ENCODE results near the gene TSPAN5. TPM values are rescaled to one million over a fixed set of nuclear protein-coding genes. Genes with fewer than 3 reads are reported as not detected.

The TSPAN5 gene
- total RNA-seq, 2 donors from 2014 or later, result 1.8 to 2.0 TPM

DNA sequence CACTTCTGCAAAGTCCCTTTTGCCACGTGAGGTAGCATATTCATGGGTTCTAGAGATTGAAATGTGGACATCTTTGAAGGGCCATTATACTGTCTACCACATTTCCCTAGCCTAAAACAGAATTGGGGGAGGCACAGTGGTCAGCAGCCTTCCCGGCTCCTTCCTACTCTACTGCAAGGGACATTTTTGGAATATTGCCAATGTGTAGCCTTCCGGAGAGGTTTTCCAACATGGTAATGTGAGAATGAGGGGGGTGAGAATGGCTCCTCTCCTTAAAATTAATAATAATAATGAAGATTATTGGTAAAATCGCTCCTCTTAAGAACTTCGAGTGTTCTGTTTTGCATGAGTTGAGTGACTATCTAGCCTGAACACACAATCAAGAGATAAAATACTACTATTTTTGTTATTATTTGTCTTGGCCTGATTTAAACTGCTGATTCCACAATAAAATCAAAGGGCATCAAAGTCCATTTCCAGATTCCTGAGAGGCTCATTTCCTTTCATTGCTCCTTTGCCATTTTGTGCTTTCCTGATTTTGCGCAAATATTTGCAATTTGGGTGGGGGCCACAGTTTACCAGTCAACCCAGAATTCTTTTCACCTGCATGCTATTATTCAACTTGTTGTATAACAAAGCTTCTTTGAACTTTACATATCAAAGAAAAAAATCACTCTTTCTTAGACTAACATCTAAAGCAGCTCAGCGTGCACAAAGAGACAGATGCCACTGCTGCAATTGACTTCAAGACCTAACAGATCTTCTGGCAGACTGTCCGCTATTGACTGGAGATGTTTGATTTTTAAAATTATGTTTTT is 27.0 kb upstream of the TSPAN5 start:
- no peaks in the 10 kb centered on the region for H3K27me3 ChIP-seq
- intact Hi-C loops (cut with DNase I), result no loop called here
- 61 to 69% methylated on average over 8 of the region's 8 CpGs for WGBS, 2 donors
- DNase-seq, result no peak
- H3K4me1 ChIP-seq, result no peaks in the 10 kb centered on the region
- TF ChIP-seq POLR2A (IDR thresholded peaks at IDR 0.05), result no peak
- TF ChIP-seq, protein P1, sequence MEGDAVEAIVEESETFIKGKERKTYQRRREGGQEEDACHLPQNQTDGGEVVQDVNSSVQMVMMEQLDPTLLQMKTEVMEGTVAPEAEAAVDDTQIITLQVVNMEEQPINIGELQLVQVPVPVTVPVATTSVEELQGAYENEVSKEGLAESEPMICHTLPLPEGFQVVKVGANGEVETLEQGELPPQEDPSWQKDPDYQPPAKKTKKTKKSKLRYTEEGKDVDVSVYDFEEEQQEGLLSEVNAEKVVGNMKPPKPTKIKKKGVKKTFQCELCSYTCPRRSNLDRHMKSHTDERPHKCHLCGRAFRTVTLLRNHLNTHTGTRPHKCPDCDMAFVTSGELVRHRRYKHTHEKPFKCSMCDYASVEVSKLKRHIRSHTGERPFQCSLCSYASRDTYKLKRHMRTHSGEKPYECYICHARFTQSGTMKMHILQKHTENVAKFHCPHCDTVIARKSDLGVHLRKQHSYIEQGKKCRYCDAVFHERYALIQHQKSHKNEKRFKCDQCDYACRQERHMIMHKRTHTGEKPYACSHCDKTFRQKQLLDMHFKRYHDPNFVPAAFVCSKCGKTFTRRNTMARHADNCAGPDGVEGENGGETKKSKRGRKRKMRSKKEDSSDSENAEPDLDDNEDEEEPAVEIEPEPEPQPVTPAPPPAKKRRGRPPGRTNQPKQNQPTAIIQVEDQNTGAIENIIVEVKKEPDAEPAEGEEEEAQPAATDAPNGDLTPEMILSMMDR (IDR thresholded peaks at IDR 0.05), result no peak
- no peak overlapping the region for H3K27ac ChIP-seq
- ATAC-seq, result no peak
- H3K36me3 ChIP-seq (replicated peaks in 1 of 2; ENCODE audit: insufficient read depth in 1 of 2, low read depth in 2 of 2), result no peaks in the 10 kb centered on the region
- no peak overlapping the region for H3K4me3 ChIP-seq
- H3K9me3 ChIP-seq, result no peaks in the 10 kb centered on the region

DNA sequence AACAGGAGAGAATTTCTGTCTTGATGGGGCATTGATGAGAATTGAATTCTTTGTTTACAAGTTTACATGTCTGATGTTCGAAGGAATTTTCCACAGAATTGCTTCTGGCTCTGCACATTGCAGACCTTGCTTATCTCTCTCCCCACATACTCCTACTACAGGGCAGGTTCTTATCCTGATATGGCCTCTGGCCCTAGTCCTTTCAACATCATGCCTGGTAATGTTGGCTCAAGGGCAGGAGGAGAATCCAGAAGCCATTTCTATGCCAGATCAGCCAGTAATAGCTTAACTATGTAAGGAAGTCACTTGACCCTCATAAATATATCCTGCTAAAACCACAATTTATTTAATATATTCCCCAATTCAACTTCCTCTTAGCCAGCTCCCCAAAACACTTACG is 24.3 kb upstream of the TSPAN5 start:
- H3K27me3 ChIP-seq, result no peaks in the 10 kb centered on the region
- no peak for DNase-seq
- no peaks in the 10 kb centered on the region for H3K9me3 ChIP-seq
- WGBS, 2 donors, result 70 to 77% methylated on average over 2 of the region's 2 CpGs
- intact Hi-C loops (cut with DNase I), result no loop called here
- H3K4me3 ChIP-seq, result no peak overlapping the region
- TF ChIP-seq POLR2A (IDR thresholded peaks at IDR 0.05), result no peak
- TF ChIP-seq, protein P1 (IDR thresholded peaks at IDR 0.05), result no peak
- no peaks in the 10 kb centered on the region for H3K4me1 ChIP-seq
- no peaks in the 10 kb centered on the region for H3K36me3 ChIP-seq (replicated peaks in 1 of 2; ENCODE audit: insufficient read depth in 1 of 2, low read depth in 2 of 2)
- ATAC-seq, result no peak
- no peak overlapping the region for H3K27ac ChIP-seq

DNA sequence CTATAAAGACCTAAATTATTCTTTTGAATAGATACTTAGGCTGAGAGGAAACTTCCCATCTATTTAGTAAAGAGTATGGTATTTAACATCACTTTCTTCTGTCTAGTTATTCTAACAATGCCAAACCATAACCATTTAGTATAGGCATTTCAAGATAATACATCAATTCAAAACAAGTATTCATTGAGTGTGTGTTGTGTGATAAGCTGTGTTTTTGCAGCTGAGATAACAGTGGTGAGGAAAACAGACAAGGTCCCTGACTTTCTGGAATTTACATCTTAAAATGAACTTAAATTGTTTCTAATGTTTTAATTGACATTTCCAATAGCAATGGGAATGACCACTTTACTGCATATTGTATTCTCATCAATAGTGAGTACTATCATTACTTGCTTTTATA is 22.4 kb upstream of the TSPAN5 start:
- no peak for ATAC-seq
- H3K9me3 ChIP-seq, result no peaks in the 10 kb centered on the region

DNA sequence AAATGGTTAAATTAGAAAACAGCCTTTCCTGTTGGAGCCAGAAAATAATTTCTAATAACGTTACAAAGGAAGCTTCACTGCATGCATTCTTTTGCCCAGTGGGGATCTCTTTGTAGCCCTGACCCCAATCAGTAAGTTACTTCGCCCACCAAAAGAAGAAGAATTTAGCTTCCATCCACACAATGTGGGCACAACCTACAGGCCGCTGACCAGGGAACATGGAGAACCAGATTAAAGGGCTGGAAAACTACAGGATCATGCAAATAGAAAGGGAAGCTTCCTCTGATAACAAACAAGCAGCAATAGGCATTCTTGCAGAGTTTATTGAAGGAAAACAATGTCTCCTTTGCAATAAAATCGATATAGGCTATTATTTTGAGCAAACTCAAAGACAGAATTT is 21.3 kb upstream of the TSPAN5 start:
- WGBS, 2 donors, result 58 to 65% methylated on average over 4 of the region's 4 CpGs
- H3K27ac ChIP-seq, result no peak overlapping the region
- ATAC-seq (no peak), DNase-seq (no peak)
- H3K9me3 ChIP-seq, result no peaks in the 10 kb centered on the region
- TF ChIP-seq, protein P1 (IDR thresholded peaks at IDR 0.05), result no peak
- TF ChIP-seq POLR2A (IDR thresholded peaks at IDR 0.05), result no peak
- H3K4me3 ChIP-seq, result no peak overlapping the region
- H3K4me1 ChIP-seq, result no peaks in the 10 kb centered on the region
- no peaks in the 10 kb centered on the region for H3K36me3 ChIP-seq (replicated peaks in 1 of 2; ENCODE audit: insufficient read depth in 1 of 2, low read depth in 2 of 2)
- H3K27me3 ChIP-seq, result no peaks in the 10 kb centered on the region
- intact Hi-C loops (cut with DNase I), result no loop called here

More for the DNA sequence above, 22.4 kb upstream of the TSPAN5 start:
- no peak overlapping the region for H3K27ac ChIP-seq
- no peak for TF ChIP-seq POLR2A (IDR thresholded peaks at IDR 0.05)
- TF ChIP-seq, protein P1 (IDR thresholded peaks at IDR 0.05), result no peak
- H3K4me1 ChIP-seq, result no peaks in the 10 kb centered on the region
- intact Hi-C loops (cut with DNase I), result no loop called here
- H3K27me3 ChIP-seq, result no peaks in the 10 kb centered on the region
- H3K36me3 ChIP-seq (replicated peaks in 1 of 2; ENCODE audit: insufficient read depth in 1 of 2, low read depth in 2 of 2), result no peaks in the 10 kb centered on the region
- DNase-seq, result no peak
- no peak overlapping the region for H3K4me3 ChIP-seq

DNA sequence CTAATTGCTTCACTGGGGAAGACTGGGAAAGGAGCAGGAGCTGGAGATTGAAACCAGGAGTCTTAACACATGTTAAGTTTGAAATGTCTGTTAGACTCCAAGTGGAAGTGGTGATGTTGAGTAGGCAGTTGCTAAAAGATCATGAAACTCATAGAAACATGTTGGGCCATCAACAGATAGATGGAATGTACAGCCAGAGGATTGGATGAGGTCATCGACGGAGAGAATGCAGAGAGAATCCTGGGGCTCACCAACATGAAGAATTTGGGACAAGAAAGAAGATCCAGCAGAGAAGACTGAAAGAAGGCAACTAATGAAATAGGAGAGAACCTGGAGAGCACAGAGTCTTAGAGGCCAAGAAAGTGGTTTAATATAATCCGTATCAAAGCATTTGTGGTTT is 19.4 kb upstream of the TSPAN5 start:
- no peak for TF ChIP-seq POLR2A (IDR thresholded peaks at IDR 0.05)
- TF ChIP-seq, protein P1 (IDR thresholded peaks at IDR 0.05), result no peak
- no peak overlapping the region for H3K27ac ChIP-seq
- H3K9me3 ChIP-seq, result no peaks in the 10 kb centered on the region
- H3K27me3 ChIP-seq, result no peaks in the 10 kb centered on the region
- H3K4me3 ChIP-seq, result no peak overlapping the region
- H3K4me1 ChIP-seq, result no peaks in the 10 kb centered on the region
- no peaks in the 10 kb centered on the region for H3K36me3 ChIP-seq (replicated peaks in 1 of 2; ENCODE audit: insufficient read depth in 1 of 2, low read depth in 2 of 2)
- no peak for ATAC-seq
- intact Hi-C loops (cut with DNase I), result no loop called here
- 89 to 91% methylated on average over 3 of the region's 3 CpGs for WGBS, 2 donors
- DNase-seq, result no peak
